HUES48 (cell line): ENCODE measurements around the gene KMT5C.
A peak's percentile ranks its signal among the peaks of the same experiment; 100 is the strongest.

ENCODE experiments used
- H3K27ac ChIP-seq: one replicate; pipeline ENCODE4 v1.7.0; 2013; ENCODE audit warnings: low read depth, low read length, inconsistent platforms
- H3K27me3 ChIP-seq: 2 replicates; pipeline ENCODE4 v1.6.1; 2013; ENCODE audit warnings: mild to moderate bottlenecking, low read length; ENCODE audit not compliant: control insufficient read depth, insufficient read depth
- H3K36me3 ChIP-seq: 2 replicates; pipeline ENCODE4 v1.6.1; 2013; ENCODE audit warnings: low read length; ENCODE audit not compliant: control insufficient read depth, insufficient read depth
- H3K4me1 ChIP-seq: 2 replicates; pipeline ENCODE4 v1.6.1; 2013; ENCODE audit warnings: mild to moderate bottlenecking, low read length; ENCODE audit not compliant: control insufficient read depth, insufficient read depth
- H3K4me3 ChIP-seq: 2 replicates; pipeline ENCODE4 v1.5.1; 2013; ENCODE audit warnings: mild to moderate bottlenecking, low read depth, low read length
- H3K9ac ChIP-seq: 2 replicates; pipeline ENCODE4 v1.6.1; 2013; ENCODE audit warnings: mild to moderate bottlenecking, low read depth, low read length, moderate library complexity
- H3K9me3 ChIP-seq: 2 replicates; pipeline ENCODE4 v1.6.1; 2013; ENCODE audit warnings: low read length; ENCODE audit not compliant: control insufficient read depth, insufficient read depth

The KMT5C gene

DNA sequence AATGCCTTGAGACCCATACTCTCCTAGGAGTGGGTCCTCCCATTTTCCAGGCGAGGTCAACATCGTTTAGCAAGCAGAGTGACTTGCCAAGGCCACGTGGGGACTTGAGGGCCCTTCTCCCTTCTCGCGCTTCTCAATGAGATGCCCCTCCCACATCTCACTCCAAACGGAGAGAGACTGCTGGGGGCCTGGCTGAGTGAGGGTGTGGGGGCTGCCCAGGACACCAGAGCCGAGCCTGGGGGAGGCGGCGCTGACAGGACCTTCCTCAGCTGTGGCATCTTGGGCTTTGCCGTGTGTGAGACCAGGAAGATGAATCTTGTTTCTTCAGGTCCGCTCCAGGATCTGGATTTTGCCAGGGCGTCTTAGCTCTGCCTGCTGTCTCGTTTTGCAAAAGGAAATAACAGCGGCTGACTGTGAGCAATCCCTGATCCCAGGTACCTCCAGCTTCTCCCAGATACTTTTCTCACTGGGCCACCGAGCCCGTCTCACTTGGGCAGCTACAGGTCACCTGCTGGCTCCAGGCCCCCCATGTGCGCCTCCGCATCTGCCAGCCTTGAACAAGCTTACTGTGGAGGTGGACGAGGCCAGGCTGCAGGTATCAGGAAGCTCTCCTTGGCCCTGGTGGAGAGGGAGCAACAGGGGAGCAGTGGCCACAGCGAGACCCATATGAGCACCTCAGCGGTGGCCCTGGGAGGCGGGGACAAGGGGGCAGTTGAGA lies 8.8 kb downstream of the KMT5C start:
- Histone ChIP-seq H3K9ac (peak overlapping the region; percentile 48; the same call in 1 of the 2 replicates), H3K4me3 (peak overlapping the region; percentile 23; the same call in 1 of the 2 replicates), H3K9me3 (no peaks in the 10 kb centered on the region), H3K4me1 (peaks cover 29% of the 10 kb centered on the region), H3K27me3 (peaks cover 19% of the 10 kb centered on the region), H3K36me3 (peaks cover 35% of the 10 kb centered on the region), H3K27ac (peak overlapping the region; percentile 95)

DNA sequence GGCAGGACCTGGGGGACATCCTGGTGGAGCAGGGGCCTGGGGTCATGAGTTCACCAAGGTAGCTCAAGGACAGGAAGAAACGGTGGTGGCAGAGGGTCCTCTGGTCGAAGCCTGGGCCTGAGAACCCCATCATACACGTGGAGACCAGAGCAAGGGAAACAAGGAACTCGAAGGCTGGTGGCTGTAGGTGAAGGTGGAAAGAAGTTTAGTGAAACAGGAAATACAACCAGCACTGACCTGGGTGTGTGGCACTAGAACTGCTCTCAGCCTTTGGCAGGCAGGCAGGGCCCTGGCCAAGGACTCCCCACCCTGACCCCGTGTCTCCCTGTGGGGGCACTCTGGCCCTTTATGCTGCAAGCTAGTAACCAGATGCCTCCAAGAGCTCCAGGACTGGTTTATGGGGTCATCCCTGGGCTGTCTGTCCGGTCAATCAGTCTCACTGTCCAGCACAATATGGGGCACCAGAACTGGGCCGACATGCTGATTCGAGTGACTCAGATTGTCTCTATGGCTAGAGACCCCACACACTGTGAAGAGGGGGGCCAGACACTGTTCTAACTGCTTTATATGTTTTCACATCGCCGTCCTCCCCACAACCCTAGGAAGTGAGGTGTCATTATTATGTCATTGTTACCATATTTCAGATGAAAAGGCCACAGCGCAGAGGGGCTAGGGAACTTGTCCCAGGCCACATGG lies 11.1 kb downstream of the KMT5C start:
- H3K4me1 ChIP-seq = peaks cover 34% of the 10 kb centered on the region
- peaks cover 36% of the 10 kb centered on the region for H3K27me3 ChIP-seq
- no peak overlapping the region for H3K4me3 ChIP-seq
- H3K9ac ChIP-seq = no peak overlapping the region
- H3K9me3 ChIP-seq = no peaks in the 10 kb centered on the region
- H3K36me3 ChIP-seq = peaks cover 17% of the 10 kb centered on the region
- no peak overlapping the region for H3K27ac ChIP-seq

GRCh38 chr19:55352040-55352439 lies 12.4 kb downstream of the KMT5C start:
- Histone ChIP-seq H3K9ac (no peak overlapping the region), H3K27ac (no peak overlapping the region), H3K9me3 (no peaks in the 10 kb centered on the region), H3K27me3 (peaks cover 48% of the 10 kb centered on the region), H3K4me3 (no peak overlapping the region), H3K36me3 (peaks cover 10% of the 10 kb centered on the region), H3K4me1 (peaks cover 34% of the 10 kb centered on the region)

DNA sequence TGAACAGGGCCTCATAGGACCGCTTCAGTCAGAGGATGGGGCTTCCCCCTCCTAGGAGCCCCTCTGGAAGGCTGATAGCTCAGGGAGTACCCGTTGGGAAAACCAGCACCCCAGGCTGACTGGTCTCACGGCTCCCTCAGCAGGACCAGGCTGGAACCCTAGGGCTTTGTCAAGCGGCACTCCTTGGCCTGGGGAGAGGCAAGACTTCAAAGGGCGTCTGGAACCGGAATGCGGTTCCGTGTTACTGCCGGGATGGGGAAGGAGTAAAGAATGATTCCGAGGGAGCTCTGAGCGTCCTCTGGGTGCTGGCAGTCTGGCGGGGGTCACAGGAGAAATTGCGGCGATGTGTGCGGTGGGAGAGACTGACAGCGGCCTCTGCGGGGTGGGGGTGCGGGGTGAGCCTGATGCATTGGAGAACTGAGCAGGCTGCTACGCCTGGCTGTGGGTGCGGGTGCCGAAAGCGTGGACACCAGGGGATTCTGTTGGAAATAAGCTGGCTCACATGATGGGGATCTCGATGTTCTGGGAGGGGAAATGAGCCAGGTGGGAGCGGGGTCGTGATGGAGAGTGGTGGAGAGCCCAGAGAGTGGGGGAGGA lies 13.0 kb downstream of the KMT5C start:
- Histone ChIP-seq H3K36me3 (peaks cover 4% of the 10 kb centered on the region), H3K4me3 (peak overlapping the region; percentile 84; the same call in 1 of the 2 replicates), H3K9ac (no peak overlapping the region), H3K9me3 (no peaks in the 10 kb centered on the region), H3K4me1 (peaks cover 33% of the 10 kb centered on the region), H3K27me3 (peaks cover 54% of the 10 kb centered on the region), H3K27ac (no peak overlapping the region)

DNA sequence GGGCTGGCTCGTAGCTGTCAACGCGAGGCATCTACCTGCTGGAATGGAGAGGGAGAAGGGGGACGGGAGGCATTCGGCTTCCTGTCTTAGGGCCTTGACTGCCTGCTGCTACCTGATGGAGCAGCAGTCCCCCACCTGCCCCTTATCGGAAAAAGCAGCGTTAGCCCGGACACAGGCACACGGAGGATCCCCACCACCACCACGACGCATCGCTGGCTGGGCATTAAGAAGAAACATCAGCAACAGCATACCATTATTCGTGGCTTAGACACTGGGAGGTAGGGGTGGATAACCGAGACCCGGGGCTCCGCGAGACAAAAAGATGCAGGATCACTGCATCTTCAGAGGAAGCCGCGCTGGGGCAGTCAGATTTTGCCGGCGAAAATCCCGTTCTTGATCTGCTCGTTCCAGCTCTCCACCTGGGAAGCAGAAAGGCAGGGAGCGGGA lies 13.7 kb downstream of the KMT5C start:
- peaks cover 54% of the 10 kb centered on the region for H3K27me3 ChIP-seq
- H3K4me3 ChIP-seq = peak overlapping the region; percentile 84
- H3K27ac ChIP-seq = no peak overlapping the region

GRCh38 chr19:55353803-55354697 lies 14.4 kb downstream of the KMT5C start:
- H3K4me3 ChIP-seq = peak overlapping the region; percentile 84
- H3K9me3 ChIP-seq = no peaks in the 10 kb centered on the region
- no peak overlapping the region for H3K27ac ChIP-seq
- H3K4me1 ChIP-seq = peaks cover 19% of the 10 kb centered on the region
- no peak overlapping the region for H3K9ac ChIP-seq
- H3K27me3 ChIP-seq = peaks cover 54% of the 10 kb centered on the region
- peaks cover 3% of the 10 kb centered on the region; the same call in 1 of the 2 replicates for H3K36me3 ChIP-seq

More for the DNA sequence above, 13.7 kb downstream of the KMT5C start:
- Histone ChIP-seq H3K9ac (no peak overlapping the region), H3K9me3 (no peaks in the 10 kb centered on the region), H3K36me3 (peaks cover 3% of the 10 kb centered on the region; the same call in 1 of the 2 replicates), H3K4me1 (peaks cover 26% of the 10 kb centered on the region)

- Histone ChIP-seq H3K4me3 (peak within 1 kb of the TSS; percentile 84), H3K4me1 (peaks cover 13% of the 10 kb centered on the region), H3K27ac (no peak within 1 kb of the TSS), H3K36me3 (no peaks in the 10 kb centered on the region), H3K27me3 (peaks cover 57% of the 10 kb centered on the region), H3K9ac (no peak within 1 kb of the TSS), H3K9me3 (no peaks in the 10 kb centered on the region)
These were observed 15.1 kb downstream of the KMT5C start, which contains the start of gene COX6B2 for GRCh38 chr19:55354698-55355212. COX6B2 (minus strand) TSS chr19:55354719; CDS start chr19:55354521, 198 bp downstream.

- Histone ChIP-seq H3K9ac (no peak overlapping the region), H3K27me3 (peaks cover 58% of the 10 kb centered on the region), H3K27ac (no peak overlapping the region), H3K36me3 (no peaks in the 10 kb centered on the region), H3K9me3 (no peaks in the 10 kb centered on the region), H3K4me1 (peaks cover 9% of the 10 kb centered on the region), H3K4me3 (peak overlapping the region; percentile 32; the same call in 1 of the 2 replicates)
These were observed 15.6 kb downstream of the KMT5C start for GRCh38 chr19:55355213-55355821.

GRCh38 chr19:55358493-55358892 lies 18.8 kb downstream of the KMT5C start:
- no peaks in the 10 kb centered on the region for H3K9me3 ChIP-seq
- no peak overlapping the region for H3K9ac ChIP-seq
- H3K36me3 ChIP-seq = no peaks in the 10 kb centered on the region
- peaks cover 11% of the 10 kb centered on the region for H3K4me1 ChIP-seq
- peaks cover 39% of the 10 kb centered on the region for H3K27me3 ChIP-seq
- H3K4me3 ChIP-seq = no peak overlapping the region
- H3K27ac ChIP-seq = no peak overlapping the region
